Measurements from ENCODE around the gene FUBP3. TPM values are rescaled to one million over a fixed set of nuclear protein-coding genes. Genes with fewer than 3 reads are reported as not detected.

FUBP3 gene
- total RNA-seq, 2 donors from 2014 or later = 33.0 to 37.1 TPM

DNA sequence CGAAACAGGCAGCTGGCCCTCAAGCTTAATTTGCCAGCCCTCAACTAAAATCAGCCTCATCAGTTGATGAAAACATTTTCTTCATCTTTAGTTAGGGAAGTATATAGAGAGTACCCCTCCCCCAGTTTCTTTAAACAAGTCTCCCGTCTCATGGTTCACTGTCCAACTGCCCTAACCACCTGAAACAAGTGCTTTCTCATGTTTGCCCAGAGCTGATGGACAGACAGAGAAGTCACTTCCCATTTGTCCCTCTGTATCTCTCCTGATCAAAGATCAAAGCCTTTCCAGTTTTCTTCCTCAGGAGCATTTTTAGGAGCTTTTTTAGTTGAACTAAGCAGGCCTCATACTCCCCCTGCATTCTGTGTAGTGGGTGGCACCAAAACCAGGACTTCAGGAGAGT lies 21.7 kb downstream of the FUBP3 start:
- H3K27ac Mint-ChIP-seq = no peak overlapping the region
- no peak overlapping the region for H3K4me3 Mint-ChIP-seq
- ATAC-seq (replicated peaks in 1 of 2) = no peak
- no peaks in the 10 kb centered on the region for H3K9me3 Mint-ChIP-seq
- no peak for DNase-seq
- H3K27me3 Mint-ChIP-seq (ENCODE audit: low read depth) = no peaks in the 10 kb centered on the region
- H3K4me1 Mint-ChIP-seq (ENCODE audit: low read depth) = no peaks in the 10 kb centered on the region
- H3K36me3 Mint-ChIP-seq (ENCODE audit: insufficient read depth in 2 of 2) = peaks cover 9 to 12% of the 10 kb centered on the region in 2 donors

DNA sequence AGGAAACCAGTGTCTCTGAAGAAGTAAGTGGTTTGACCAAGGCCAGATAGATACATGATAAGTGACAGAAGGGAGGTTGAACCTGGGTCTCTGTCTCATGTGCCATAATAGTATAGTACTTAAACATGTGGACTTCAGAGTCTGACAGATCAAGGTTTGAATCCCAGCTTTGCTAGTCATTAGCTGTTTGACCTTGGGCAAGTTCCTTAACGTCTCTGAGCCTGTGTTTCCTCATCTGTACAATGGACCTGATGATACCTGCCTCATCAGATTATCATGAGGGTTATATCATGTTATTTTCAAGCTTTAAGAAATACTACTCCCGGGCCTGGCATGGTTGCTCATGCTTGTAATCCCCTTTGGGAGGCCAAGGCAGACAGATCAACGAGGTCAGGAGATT lies 24.9 kb downstream of the FUBP3 start:
- DNase-seq = no peak

DNA sequence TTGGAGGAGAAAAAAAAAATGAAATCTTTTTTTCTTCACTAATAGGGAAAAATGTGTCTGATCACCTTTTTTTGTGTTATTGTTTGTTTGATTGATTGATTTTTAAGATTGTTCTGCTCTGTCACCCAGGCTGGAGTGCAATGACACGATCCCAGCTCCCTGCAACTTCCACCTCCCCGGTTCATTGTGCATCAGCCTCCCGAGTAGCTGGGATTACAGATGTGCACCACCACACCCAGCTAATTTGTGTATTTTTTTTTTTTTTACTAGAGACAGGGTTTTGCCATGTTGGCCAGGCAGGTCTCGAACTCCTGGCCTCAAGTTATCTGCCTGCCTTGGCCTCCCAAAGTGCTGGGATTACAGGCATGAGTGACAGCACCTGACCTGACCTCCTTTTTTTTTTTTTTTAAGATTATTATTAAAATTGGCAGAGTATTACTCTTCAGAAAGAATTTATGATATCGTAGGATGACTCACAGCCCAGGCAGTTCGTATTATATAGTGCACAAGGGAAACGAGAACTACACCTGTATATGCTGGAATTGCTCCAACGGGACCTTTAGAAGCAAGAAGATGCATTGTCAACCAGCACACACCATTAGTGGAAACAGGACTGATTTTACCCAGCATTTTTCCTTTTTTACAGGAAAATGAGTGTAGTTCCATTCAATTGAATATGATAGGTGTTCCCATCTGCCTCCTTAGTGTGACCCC lies 27.7 kb downstream of the FUBP3 start:
- DNase-seq (no peak), ATAC-seq (replicated peaks in 1 of 2) (no peak)
- Mint-ChIP-seq H3K27me3 (ENCODE audit: low read depth) (no peaks in the 10 kb centered on the region), H3K4me3 (no peak overlapping the region), H3K4me1 (ENCODE audit: low read depth) (no peaks in the 10 kb centered on the region), H3K9me3 (no peaks in the 10 kb centered on the region), H3K27ac (no peak overlapping the region), H3K36me3 (ENCODE audit: insufficient read depth in 2 of 2) (peaks cover 3 to 5% of the 10 kb centered on the region in 2 donors)

More for the DNA sequence above, 24.9 kb downstream of the FUBP3 start:
- no peak overlapping the region for H3K4me3 Mint-ChIP-seq
- no peaks in the 10 kb centered on the region for H3K9me3 Mint-ChIP-seq
- no peak overlapping the region for H3K27ac Mint-ChIP-seq
- H3K27me3 Mint-ChIP-seq (ENCODE audit: low read depth) = no peaks in the 10 kb centered on the region
- H3K4me1 Mint-ChIP-seq (ENCODE audit: low read depth) = no peaks in the 10 kb centered on the region
- peaks cover 3 to 7% of the 10 kb centered on the region in 2 donors for H3K36me3 Mint-ChIP-seq (ENCODE audit: insufficient read depth in 2 of 2)
- no peak for ATAC-seq (replicated peaks in 1 of 2)

DNA sequence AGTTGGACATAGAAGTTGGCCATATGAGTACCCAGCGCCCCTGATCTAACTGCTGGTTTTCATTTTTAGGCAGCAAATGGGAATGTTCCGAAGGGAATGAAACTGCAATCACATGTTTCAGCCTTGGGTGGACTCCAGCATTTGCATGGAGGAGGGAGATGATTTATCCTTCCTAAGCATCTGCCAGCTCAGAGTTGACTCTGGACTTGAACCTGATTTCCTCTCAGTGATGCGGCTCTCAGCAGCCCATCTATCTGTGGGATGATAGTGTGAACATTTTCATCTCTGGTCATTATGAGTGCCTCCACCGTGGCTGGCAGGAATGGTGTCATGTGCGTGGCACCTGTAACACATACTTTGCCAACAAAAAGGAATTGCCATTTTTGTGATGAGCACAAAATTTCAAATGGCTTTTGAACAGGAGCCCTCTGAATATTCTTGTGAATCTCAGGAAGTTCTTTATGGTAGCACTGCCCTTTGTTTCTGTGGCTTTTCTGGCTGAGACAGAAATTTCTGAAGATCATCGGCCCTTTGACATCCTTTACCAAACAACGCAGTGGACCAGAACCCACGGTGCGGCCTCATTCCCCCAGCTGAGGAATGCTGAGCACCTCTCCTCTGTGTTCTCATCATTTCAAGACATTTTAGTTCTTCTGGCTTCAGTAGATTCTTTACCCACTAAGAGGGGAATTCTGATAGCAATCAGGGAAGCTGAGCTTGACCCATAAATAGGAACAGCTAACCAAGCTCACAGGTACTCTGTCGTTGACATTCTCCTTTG lies 28.5 kb downstream of the FUBP3 start:
- Mint-ChIP-seq H3K27me3 (ENCODE audit: low read depth) (no peaks in the 10 kb centered on the region), H3K4me3 (no peak overlapping the region), H3K9me3 (no peaks in the 10 kb centered on the region), H3K27ac (no peak overlapping the region), H3K36me3 (ENCODE audit: insufficient read depth in 2 of 2) (peaks cover 3 to 5% of the 10 kb centered on the region in 2 donors), H3K4me1 (ENCODE audit: low read depth) (no peaks in the 10 kb centered on the region)
- no peak for DNase-seq
- ATAC-seq (replicated peaks in 1 of 2) = no peak

DNA sequence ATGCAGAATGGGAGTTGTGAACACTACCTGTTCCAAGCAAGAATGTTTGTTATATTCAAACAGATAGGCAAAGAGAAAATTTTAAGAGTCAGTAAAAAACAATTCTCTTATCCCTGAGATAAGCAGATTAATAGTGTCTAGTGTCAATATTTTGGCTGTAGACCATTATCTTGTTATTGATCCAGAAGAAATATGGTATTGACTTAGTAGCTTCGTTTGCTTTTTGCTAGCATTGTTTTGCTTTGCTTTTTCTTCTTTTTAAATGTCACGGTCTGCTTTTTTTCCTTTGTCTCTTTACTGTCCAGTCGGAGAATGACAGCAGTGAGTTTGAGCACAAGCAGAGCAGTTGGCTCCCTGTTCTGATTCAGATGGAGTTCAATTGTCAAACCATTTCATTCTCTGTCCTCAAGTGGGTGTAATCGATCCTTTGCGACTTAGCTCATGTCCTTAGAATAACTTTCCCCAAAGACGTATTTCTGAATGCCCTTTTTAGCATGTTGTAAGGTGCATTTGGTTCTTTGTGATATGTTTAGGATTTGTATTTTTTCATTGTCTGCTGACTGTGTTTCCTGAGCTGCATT lies 29.3 kb downstream of the FUBP3 start:
- Mint-ChIP-seq H3K4me1 (ENCODE audit: low read depth) (no peaks in the 10 kb centered on the region), H3K4me3 (no peak overlapping the region), H3K27ac (no peak overlapping the region), H3K27me3 (ENCODE audit: low read depth) (no peaks in the 10 kb centered on the region), H3K36me3 (ENCODE audit: insufficient read depth in 2 of 2) (peaks cover 3 to 5% of the 10 kb centered on the region in 2 donors), H3K9me3 (no peaks in the 10 kb centered on the region)
- no peak for DNase-seq
- ATAC-seq (replicated peaks in 1 of 2) = no peak

DNA sequence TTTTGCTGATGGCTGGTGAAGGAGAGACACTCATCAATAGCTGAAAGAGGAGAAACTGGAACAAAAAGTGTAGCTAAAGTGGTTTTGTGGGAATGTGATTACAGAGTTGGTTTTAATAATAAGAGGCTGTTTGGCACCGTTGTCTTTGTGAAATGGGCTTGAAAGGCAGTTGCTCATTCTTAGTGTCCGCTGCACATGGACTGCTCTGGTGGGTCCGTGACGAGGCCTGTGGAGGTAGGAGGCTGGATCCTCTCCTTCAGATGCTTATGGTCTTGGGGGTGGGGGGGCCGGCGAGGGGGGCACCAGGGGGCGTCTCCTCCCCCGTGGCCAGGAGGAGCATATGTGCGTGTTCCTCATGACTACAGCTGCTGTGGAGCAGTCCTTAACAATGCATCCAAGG lies 29.8 kb downstream of the FUBP3 start:
- Mint-ChIP-seq H3K27ac (no peak overlapping the region), H3K36me3 (ENCODE audit: insufficient read depth in 2 of 2) (peaks cover 2 to 3% of the 10 kb centered on the region in 2 donors), H3K9me3 (no peaks in the 10 kb centered on the region), H3K4me1 (ENCODE audit: low read depth) (no peaks in the 10 kb centered on the region), H3K4me3 (no peak overlapping the region), H3K27me3 (ENCODE audit: low read depth) (no peaks in the 10 kb centered on the region)
- DNase-seq (no peak), ATAC-seq (replicated peaks in 1 of 2) (no peak)

DNA sequence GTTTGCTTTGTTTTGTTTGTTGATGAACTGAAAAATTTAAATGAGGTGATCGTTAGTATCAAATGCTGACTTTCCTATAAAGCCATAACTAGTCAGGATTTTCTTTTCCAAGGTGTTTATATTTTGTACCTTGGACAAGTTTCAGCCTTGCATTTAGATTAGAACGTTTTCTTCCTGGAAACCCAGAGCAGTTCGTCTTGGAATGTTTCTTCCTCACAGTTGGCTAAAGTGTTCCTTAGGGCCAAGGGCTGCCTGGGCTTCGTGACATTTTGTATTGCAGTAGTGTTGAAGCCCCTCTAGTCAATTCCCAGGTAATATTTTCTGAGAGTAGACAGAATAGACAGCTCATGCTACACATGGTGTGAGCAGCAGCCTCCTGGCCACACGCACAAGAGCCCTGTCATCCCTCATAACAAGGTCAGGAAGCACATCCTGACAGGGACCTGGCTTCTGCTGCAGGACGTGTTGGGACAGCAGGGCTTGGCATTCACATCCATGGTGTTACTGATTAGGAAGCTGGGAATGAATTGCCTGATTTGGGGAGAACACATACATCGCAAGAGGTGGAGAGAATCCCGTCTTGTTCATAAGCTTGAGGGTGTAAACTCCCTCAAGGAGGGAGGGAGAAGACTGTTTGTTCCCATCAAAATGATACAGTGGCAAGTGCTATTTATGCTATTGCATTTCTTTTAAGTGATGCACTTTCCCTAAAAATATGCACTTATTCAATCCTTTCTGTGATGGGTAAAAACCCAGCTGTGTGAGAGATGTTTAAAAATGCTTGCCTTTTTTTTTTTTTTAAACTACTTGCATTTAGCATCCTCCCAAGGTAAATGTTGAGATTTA lies 31.7 kb downstream of the FUBP3 start:
- DNase-seq = no peak
- H3K9me3 Mint-ChIP-seq = no peaks in the 10 kb centered on the region
- no peak overlapping the region for H3K27ac Mint-ChIP-seq

DNA sequence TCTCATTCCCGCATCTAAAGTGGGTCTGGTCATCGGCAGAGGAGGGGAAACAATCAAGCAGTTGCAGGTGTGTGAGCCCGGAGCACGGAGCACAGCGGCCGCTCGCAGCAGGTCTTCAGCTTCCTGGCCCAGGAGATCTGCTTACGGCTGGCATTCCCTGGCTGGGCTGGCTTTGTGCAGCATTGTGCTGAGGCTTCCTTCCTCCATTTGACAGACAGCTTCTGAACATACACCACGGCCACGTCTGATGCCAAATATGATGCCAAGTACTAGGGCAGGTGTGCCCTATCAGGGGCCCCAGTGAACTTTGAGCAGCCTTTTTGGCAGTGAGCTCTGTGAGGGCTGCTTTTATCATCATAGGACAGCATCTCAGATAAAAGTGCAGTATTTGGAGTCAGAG lies 37.1 kb downstream of the FUBP3 start:
- Mint-ChIP-seq H3K27ac (no peak overlapping the region), H3K4me3 (no peak overlapping the region), H3K36me3 (ENCODE audit: insufficient read depth in 2 of 2) (peaks cover 3 to 9% of the 10 kb centered on the region in 2 donors), H3K9me3 (no peaks in the 10 kb centered on the region), H3K27me3 (ENCODE audit: low read depth) (no peaks in the 10 kb centered on the region), H3K4me1 (ENCODE audit: low read depth) (no peaks in the 10 kb centered on the region)
- ATAC-seq (replicated peaks in 1 of 2) (no peak), DNase-seq (no peak)

More for the DNA sequence above, 31.7 kb downstream of the FUBP3 start:
- ATAC-seq (replicated peaks in 1 of 2) = no peak
- no peaks in the 10 kb centered on the region for H3K4me1 Mint-ChIP-seq (ENCODE audit: low read depth)
- H3K36me3 Mint-ChIP-seq (ENCODE audit: insufficient read depth in 2 of 2) = peaks cover 2 to 3% of the 10 kb centered on the region in 2 donors
- H3K4me3 Mint-ChIP-seq = no peak overlapping the region
- no peaks in the 10 kb centered on the region for H3K27me3 Mint-ChIP-seq (ENCODE audit: low read depth)

DNA sequence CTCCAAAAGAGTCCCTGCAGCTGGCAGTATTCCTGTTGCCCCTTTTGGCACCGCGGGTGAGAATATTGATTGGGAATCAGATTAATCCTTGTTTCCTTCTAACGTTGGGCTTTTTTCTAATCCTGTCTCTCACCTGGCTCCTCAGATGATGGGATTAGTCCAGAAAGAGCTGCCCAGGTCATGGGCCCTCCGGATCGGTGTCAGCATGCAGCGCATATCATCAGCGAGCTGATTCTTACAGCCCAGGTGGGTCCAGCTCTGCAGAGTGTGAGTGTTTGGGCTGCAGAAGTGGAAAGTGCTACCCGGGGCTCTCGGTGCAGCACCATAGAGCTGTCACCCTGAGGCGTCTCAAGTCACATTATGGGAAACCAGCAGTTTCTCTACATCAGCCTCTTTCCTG lies 44.1 kb downstream of the FUBP3 start:
- Mint-ChIP-seq H3K27me3 (ENCODE audit: low read depth) (no peaks in the 10 kb centered on the region), H3K4me3 (no peak overlapping the region), H3K36me3 (ENCODE audit: insufficient read depth in 2 of 2) (peaks cover 2 to 16% of the 10 kb centered on the region in 2 donors), H3K27ac (no peak overlapping the region), H3K4me1 (ENCODE audit: low read depth) (no peaks in the 10 kb centered on the region), H3K9me3 (no peaks in the 10 kb centered on the region)
- ATAC-seq (replicated peaks in 1 of 2) (no peak), DNase-seq (no peak)

DNA sequence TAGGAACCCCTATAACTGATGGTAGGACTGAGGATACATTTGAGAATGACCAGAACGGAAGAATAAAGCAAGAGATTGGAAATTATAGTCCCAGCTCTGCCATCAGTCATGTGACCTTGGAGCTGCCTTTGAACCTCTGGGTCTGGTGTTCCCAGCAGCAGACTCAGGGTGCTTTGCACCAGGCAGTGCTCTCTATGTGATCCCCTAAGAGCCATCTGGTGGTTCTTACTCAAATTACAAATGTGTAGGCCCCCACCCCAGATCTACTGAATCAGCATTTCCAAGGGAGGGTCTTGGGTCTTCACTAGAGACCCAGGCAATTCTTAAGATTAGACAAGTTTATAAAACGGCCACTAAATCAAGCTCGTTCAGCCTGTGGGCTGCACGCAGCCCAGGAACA lies 44.8 kb downstream of the FUBP3 start:
- Mint-ChIP-seq H3K27me3 (ENCODE audit: low read depth) (no peaks in the 10 kb centered on the region), H3K9me3 (no peaks in the 10 kb centered on the region), H3K36me3 (ENCODE audit: insufficient read depth in 2 of 2) (peaks cover 2 to 16% of the 10 kb centered on the region in 2 donors), H3K4me3 (no peak overlapping the region), H3K4me1 (ENCODE audit: low read depth) (no peaks in the 10 kb centered on the region), H3K27ac (no peak overlapping the region)
- ATAC-seq (replicated peaks in 1 of 2) (no peak), DNase-seq (no peak)

DNA sequence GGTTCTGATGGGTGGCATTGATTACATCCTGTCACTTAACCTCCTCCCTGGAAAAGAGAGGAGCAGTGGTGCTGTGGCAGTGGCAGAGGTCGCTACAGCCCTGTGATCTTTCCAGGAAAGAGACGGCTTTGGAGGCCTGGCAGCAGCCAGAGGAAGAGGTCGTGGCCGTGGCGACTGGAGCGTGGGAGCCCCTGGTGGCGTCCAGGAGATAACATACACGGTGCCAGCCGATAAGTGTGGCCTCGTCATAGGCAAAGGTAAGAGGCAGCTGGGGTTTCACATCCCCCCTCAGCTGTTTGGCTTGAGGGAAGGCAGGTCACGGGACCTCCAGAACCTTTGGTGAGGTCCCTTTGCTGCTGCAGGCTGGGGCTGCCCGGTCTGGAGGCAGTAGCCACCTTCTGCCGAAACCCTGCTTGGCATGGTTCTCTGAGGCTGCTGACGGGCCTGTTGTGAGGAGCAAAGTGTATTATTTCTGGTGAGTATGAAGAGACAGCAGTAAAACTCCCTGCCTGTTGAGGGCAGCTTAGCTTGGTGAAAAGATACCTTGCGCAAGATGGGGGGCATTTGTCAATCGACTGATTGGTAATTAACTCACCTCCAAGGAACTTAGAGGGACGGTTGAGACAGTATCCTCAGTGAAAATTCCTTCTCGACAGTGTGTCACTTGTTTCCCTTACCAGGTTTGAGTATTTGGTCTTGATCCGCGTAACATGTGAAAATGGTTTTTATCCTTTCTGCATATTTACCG lies 47.0 kb downstream of the FUBP3 start:
- Mint-ChIP-seq H3K9me3 (no peaks in the 10 kb centered on the region), H3K4me3 (no peak overlapping the region), H3K36me3 (ENCODE audit: insufficient read depth in 2 of 2) (peaks cover 2 to 9% of the 10 kb centered on the region in 2 donors), H3K4me1 (ENCODE audit: low read depth) (no peaks in the 10 kb centered on the region), H3K27ac (no peak overlapping the region), H3K27me3 (ENCODE audit: low read depth) (no peaks in the 10 kb centered on the region)
- ATAC-seq (replicated peaks in 1 of 2) = no peak
- DNase-seq = no peak

DNA sequence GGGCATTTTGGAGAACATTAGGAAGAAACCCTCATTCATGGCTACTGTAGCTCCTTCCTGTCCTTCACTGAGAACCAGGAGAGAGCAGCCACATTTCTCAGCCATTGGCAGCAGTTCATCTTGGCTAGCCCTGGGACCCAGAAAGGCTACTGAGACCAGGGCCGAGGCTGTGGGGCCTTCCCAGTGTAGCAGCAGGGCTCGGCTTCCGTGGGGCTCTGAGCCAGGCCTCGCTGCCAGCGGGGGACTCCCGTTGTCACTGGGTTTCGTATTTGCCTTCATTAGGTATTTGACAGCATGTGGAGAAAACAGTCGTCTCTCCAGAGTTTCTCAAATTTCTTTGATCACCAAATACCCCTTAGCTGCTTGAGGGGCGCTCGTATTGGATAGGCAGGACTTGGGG lies 47.7 kb downstream of the FUBP3 start:
- DNase-seq (no peak), ATAC-seq (replicated peaks in 1 of 2) (no peak)
- no peaks in the 10 kb centered on the region for H3K27me3 Mint-ChIP-seq (ENCODE audit: low read depth)
- peaks cover 2 to 12% of the 10 kb centered on the region in 2 donors for H3K36me3 Mint-ChIP-seq (ENCODE audit: insufficient read depth in 2 of 2)
- H3K4me3 Mint-ChIP-seq = no peak overlapping the region
- no peaks in the 10 kb centered on the region for H3K9me3 Mint-ChIP-seq
- H3K27ac Mint-ChIP-seq = no peak overlapping the region
- H3K4me1 Mint-ChIP-seq (ENCODE audit: low read depth) = no peaks in the 10 kb centered on the region

All from activated T-cell treated with anti-CD3 and anti-CD28 coated beads, Interleukin-2, amount 50 U/mL, for 72 hours (primary cell).